K562 (cell line): Measurements from ENCODE around the gene NR0B2.

Experiments
- ELF1 ChIP-seq: fragments of 200-800 bp; sonication (Bioruptor generic); IDR thresholded peaks from 2 replicates; pipeline ENCODE4 v1.6.1; 2016; ENCODE audit warnings: missing genetic modification characterization, missing compliant biosample characterization
- EZH2 ChIP-seq: IDR thresholded peaks from 2 replicates; pipeline ENCODE4 v1.6.1; 2012; ENCODE audit warnings: low read depth, mild to moderate bottlenecking, inconsistent platforms, low read length, borderline replicate concordance
- GABPA ChIP-seq: fragments of 200-800 bp; sonication (Bioruptor generic); conservative IDR thresholded peaks from 2 replicates; pipeline ENCODE4 v1.6.1; 2016; ENCODE audit warnings: low read depth, missing genetic modification characterization, missing compliant biosample characterization
- MAZ ChIP-seq, 2 experiments: fragments of 450-650 bp in 1 of 2; sonication (generic) in 1 of 2; formaldehyde crosslinking; IDR thresholded peaks in 1 of 2; conservative IDR thresholded peaks in 1 of 2; 2 replicates each; pipeline versions ENCODE4 v1.4.0 to v1.5.0; 2020; ENCODE audit warnings: mild to moderate bottlenecking in 1 of 2, missing genetic modification reagents in 1 of 2
- MECOM ChIP-seq: fragments of 250-450 bp; sonication (Bioruptor Pico); IDR thresholded peaks from 2 replicates; pipeline ENCODE4 v1.8.0; 2022; ENCODE audit warnings: inconsistent platforms
- NFE2 ChIP-seq: IDR thresholded peaks from 2 replicates; pipeline ENCODE4 v1.6.1; 2014; ENCODE audit warnings: antibody characterized with exemption, low read depth
- PRPF4 ChIP-seq: fragments of 200-400 bp; formaldehyde crosslinking; IDR thresholded peaks from one replicate; pipeline ENCODE4 v1.6.1; 2017; ENCODE audit warnings: low read length, low read depth, mild to moderate bottlenecking; ENCODE audit not compliant: insufficient read depth, poor library complexity, severe bottlenecking
- YY1 ChIP-seq, 3 experiments: IDR thresholded peaks; 2 replicates each; pipeline ENCODE4 v1.6.1; 2011; ENCODE audit warnings: low read length in 2 of 3, mild to moderate bottlenecking in 2 of 3, moderate library complexity in 2 of 3, borderline replicate concordance in 1 of 3, control low read depth in 1 of 3, low read depth in 1 of 3; ENCODE audit not compliant: insufficient read depth in 3 of 3, insufficient replicate concordance in 2 of 3, control insufficient read depth in 1 of 3, insufficient read length in 1 of 3; ENCODE audit errors: extremely low read depth in 1 of 3
- ZBTB1 ChIP-seq: sonication (generic); formaldehyde crosslinking; IDR thresholded peaks from 2 replicates; pipeline ENCODE4 v1.8.1; 2023; ENCODE audit warnings: missing genetic modification reagents, low read depth, mild to moderate bottlenecking, borderline replicate concordance
- ZFP36 ChIP-seq: fragments of 150-350 bp; IDR thresholded peaks from 2 replicates; pipeline ENCODE4 v1.6.1; 2018; ENCODE audit warnings: low read length, low read depth; ENCODE audit not compliant: partially characterized antibody
- ZFX ChIP-seq: sonication (generic); formaldehyde crosslinking; IDR thresholded peaks from 2 replicates; pipeline ENCODE4 v1.8.0; 2022; ENCODE audit warnings: mild to moderate bottlenecking, missing genetic modification reagents, moderate library complexity
- ZNF512 ChIP-seq: IDR thresholded peaks from 2 replicates; pipeline ENCODE4 v1.6.1; 2016; ENCODE audit warnings: missing genetic modification characterization, missing compliant biosample characterization

- TF ChIP-seq YY1 (IDR thresholded peaks at IDR 0.05; ENCODE audit: borderline replicate concordance in 1 of 3, control insufficient read depth in 1 of 3, extremely low read depth in 1 of 3, insufficient read depth in 3 of 3, insufficient read length in 1 of 3, insufficient replicate concordance in 2 of 3, low read depth in 1 of 3, low read length in 2 of 3) (peak in 1 of 3 experiments; percentile 43), EZH2 (no peak), ZNF512 (tag) (no peak), GABPA (tag) (0 out of 2 replicates have a peak, but pooled peaks have one; percentile 11), MAZ (CRISPR knock-in tag; conservative IDR thresholded peaks at IDR 0.05 in 1 of 2, IDR thresholded peaks at IDR 0.05 in 1 of 2) (no peak), ZFP36 (no peak), NFE2 (no peak), MECOM (peak; percentile 43), ZFX (CRISPR knock-in tag) (no peak), ZBTB1 (CRISPR knock-in tag) (no peak), PRPF4 (no peak), ELF1 (no peak)
Observed at GRCh38 chr1:26900815-26901511, 12.8 kb downstream of the NR0B2 start.
